A673 (cell line): Measurements from ENCODE around the gene SLF1. TPM values are rescaled to one million over a fixed set of nuclear protein-coding genes. Genes with fewer than 3 reads are reported as not detected.
A peak's percentile ranks its signal among the peaks of the same experiment; 100 is the strongest.

Experiments
- BruUV-seq: library from RNA; stranded (reverse); fragments of 400-500 nt; replicated peaks from 2 replicates; lab custom pipeline; 2021; lab: Mats Ljungman, UMichigan
- CTCF ChIA-PET: fragments of 300-600 bp; sonication (Branson Sonifier 250); formaldehyde crosslinking; loops from one replicate; lab custom pipeline; 2022; ENCODE audit warnings: antibody characterized with exemption; lab: Charles Lee
- POLR2A ChIA-PET: fragments of 300-600 bp; sonication (Branson Sonifier 250); formaldehyde crosslinking; loops from one replicate; lab custom pipeline; 2022; ENCODE audit warnings: antibody characterized with exemption; ENCODE audit not compliant: low non-redundant PET; lab: Charles Lee
- DNase-seq: peaks from one replicate; pipeline ENCODE4 v3.0.0-alpha.2; 2015; ENCODE audit warnings: low spot score
- H3K27ac ChIP-seq: fragments of 200-600 bp; sonication (generic); 2 replicates; pipeline ENCODE4 v1.5.1; 2016; ENCODE audit warnings: mixed run types, low read depth, mild to moderate bottlenecking, mixed read lengths, antibody characterized with exemption, low read length; ENCODE audit not compliant: poor library complexity, severe bottlenecking
- H3K27me3 ChIP-seq: fragments of 200-600 bp; sonication (generic); replicated peaks from 2 replicates; pipeline ENCODE4 v1.6.1; 2017; ENCODE audit warnings: mixed run types, low read depth, mild to moderate bottlenecking, mixed read lengths, antibody characterized with exemption, low read length; ENCODE audit not compliant: insufficient read depth, poor library complexity
- H3K36me3 ChIP-seq: fragments of 200-600 bp; sonication (generic); 2 replicates; pipeline ENCODE4 v1.6.1; 2016; ENCODE audit warnings: mixed run types, mild to moderate bottlenecking, mixed read lengths, antibody characterized with exemption, low read length; ENCODE audit not compliant: insufficient read depth, poor library complexity, severe bottlenecking
- H3K4me1 ChIP-seq: fragments of 200-600 bp; sonication (generic); 2 replicates; pipeline ENCODE4 v1.6.1; 2017; ENCODE audit warnings: mixed run types, mild to moderate bottlenecking, mixed read lengths, antibody characterized with exemption, low read length; ENCODE audit not compliant: insufficient read depth, poor library complexity, severe bottlenecking
- H3K4me3 ChIP-seq: fragments of 200-600 bp; sonication (generic); 2 replicates; pipeline ENCODE4 v1.5.1; 2016; ENCODE audit warnings: low read depth, mixed run types, mild to moderate bottlenecking, mixed read lengths, low read length; ENCODE audit not compliant: poor library complexity, severe bottlenecking
- H3K9me3 ChIP-seq: fragments of 200-600 bp; sonication (generic); 2 replicates; pipeline ENCODE4 v1.6.1; 2016; ENCODE audit warnings: mixed run types, low read depth, mild to moderate bottlenecking, mixed read lengths, antibody characterized with exemption, low read length; ENCODE audit not compliant: poor library complexity, severe bottlenecking
- EZH2 ChIP-seq: fragments of 200-600 bp; sonication (generic); IDR thresholded peaks from 2 replicates; pipeline ENCODE4 v1.6.1; 2017; ENCODE audit warnings: borderline replicate concordance, low read depth, mild to moderate bottlenecking, mixed read lengths, antibody characterized with exemption, low read length; ENCODE audit not compliant: poor library complexity, severe bottlenecking
- intact Hi-C: fragments of 100-400 bp; cut with micrococcal nuclease; formaldehyde crosslinking; loops from one replicate; pipeline ENCODE4 v1.10.0; 2022; ENCODE audit not compliant: unreplicated experiment
- total RNA-seq: library from RNA; stranded (reverse); gene quantifications from 2 replicates; pipeline ENCODE4 v1.2.3, GENCODE V29; 2021
- TF ChIP-seq, protein P1 (sequence below): fragments of 300-800, 200-600 bp; sonication (generic); conservative IDR thresholded peaks from 2 replicates; pipeline ENCODE4 v1.5.1; 2017; ENCODE audit warnings: low read depth, mild to moderate bottlenecking, antibody characterized with exemption, low read length, moderate library complexity, mixed read lengths

SLF1 gene
- total RNA-seq, 1 experiment from 2014 or later, result 21.6 TPM

DNA sequence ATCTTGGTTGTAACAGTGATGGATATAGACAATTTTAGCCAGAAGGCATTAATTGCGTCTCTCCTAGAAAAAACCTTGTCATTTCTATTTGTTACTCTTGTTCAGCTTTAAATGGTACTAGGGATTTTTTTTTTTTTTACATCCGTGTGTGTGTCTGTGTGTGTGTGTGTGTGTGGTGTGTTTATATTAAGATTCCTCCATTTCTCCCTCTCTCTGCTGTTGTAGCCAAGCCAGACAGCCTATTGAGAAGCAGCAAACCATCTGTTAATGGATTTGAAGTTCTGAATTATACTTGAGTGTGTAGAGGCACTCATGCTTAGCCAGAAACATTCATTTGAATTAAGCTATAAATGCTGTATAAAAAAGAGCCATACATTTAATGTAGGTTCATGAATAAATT, 72.3 kb downstream of the SLF1 start:
- Histone ChIP-seq H3K4me3 (no peak overlapping the region), H3K27me3 (no peaks in the 10 kb centered on the region), H3K36me3 (peaks cover 19% of the 10 kb centered on the region), H3K4me1 (peaks cover 18% of the 10 kb centered on the region), H3K27ac (no peak overlapping the region), H3K9me3 (no peaks in the 10 kb centered on the region)
- intact Hi-C loops, result no loop called here
- CTCF ChIA-PET, result interaction anchor here (0.7 kb wide), 1 partner anchor 760 kb away, joined by 4 read pairs; no protein-coding TSS in a partner anchor
- POLR2A ChIA-PET, result no interaction called here
- DNase-seq, result peak; percentile 39
- TF ChIP-seq, protein P1, sequence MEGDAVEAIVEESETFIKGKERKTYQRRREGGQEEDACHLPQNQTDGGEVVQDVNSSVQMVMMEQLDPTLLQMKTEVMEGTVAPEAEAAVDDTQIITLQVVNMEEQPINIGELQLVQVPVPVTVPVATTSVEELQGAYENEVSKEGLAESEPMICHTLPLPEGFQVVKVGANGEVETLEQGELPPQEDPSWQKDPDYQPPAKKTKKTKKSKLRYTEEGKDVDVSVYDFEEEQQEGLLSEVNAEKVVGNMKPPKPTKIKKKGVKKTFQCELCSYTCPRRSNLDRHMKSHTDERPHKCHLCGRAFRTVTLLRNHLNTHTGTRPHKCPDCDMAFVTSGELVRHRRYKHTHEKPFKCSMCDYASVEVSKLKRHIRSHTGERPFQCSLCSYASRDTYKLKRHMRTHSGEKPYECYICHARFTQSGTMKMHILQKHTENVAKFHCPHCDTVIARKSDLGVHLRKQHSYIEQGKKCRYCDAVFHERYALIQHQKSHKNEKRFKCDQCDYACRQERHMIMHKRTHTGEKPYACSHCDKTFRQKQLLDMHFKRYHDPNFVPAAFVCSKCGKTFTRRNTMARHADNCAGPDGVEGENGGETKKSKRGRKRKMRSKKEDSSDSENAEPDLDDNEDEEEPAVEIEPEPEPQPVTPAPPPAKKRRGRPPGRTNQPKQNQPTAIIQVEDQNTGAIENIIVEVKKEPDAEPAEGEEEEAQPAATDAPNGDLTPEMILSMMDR, result no peak
- no peak for TF ChIP-seq EZH2
- no TSS peak for BruUV-seq

DNA sequence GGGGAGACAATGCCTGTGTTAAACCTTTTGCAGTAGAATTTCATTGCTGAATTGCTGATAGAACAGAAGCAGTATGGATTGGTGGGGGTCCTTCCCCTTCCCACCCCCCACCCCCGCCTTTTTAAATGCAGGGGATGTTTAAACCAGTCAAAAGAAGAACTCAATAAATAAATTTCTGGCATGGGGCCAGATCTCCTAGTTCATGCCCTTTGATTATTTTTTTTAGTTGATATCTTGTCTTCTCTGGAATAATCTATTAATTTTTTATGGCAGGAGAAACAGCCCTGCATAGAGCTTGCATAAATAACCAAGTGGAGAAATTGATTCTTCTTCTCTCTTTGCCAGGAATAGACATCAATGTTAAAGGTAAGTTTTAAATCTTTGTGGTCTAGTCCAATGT, 72.8 kb downstream of the SLF1 start:
- TF ChIP-seq EZH2, result no peak
- TF ChIP-seq, protein P1, result no peak
- intact Hi-C loops, result no loop called here
- no peak overlapping the region for H3K4me3 ChIP-seq
- no peak for DNase-seq
- CTCF ChIA-PET, result interaction anchor here (0.7 kb wide), 1 partner anchor 760 kb away, joined by 4 read pairs; no protein-coding TSS in a partner anchor
- H3K27me3 ChIP-seq, result no peaks in the 10 kb centered on the region
- no peaks in the 10 kb centered on the region for H3K9me3 ChIP-seq
- peaks cover 18% of the 10 kb centered on the region for H3K4me1 ChIP-seq
- peaks cover 19% of the 10 kb centered on the region for H3K36me3 ChIP-seq
- no TSS peak for BruUV-seq
- POLR2A ChIA-PET, result no interaction called here
- H3K27ac ChIP-seq, result no peak overlapping the region

DNA sequence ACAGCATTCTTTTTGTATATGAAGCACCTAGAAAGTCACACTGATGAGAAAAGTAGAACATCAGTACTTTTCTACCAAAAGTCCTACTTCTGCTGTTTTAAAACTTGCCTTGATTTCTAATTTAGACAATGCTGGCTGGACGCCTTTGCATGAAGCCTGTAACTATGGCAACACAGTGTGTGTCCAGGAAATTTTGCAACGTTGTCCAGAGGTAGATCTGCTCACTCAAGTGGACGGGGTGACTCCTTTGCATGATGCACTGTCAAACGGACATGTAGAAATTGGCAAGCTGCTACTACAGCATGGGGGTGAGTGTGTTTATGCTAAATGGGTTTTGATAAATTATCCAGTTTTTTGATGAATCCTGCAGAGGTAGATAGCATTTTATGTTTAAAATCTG, 73.5 kb downstream of the SLF1 start:
- ChIA-PET POLR2A (no interaction called here), CTCF (no interaction called here)
- no peak overlapping the region for H3K4me3 ChIP-seq
- BruUV-seq, result no TSS peak
- peaks cover 18% of the 10 kb centered on the region for H3K4me1 ChIP-seq
- intact Hi-C loops, result no loop called here
- peak; percentile 12 for DNase-seq
- no peaks in the 10 kb centered on the region for H3K27me3 ChIP-seq
- H3K27ac ChIP-seq, result no peak overlapping the region
- H3K36me3 ChIP-seq, result peaks cover 19% of the 10 kb centered on the region
- H3K9me3 ChIP-seq, result no peaks in the 10 kb centered on the region
- TF ChIP-seq EZH2, result no peak
- TF ChIP-seq, protein P1, result no peak
